Skin epidermis (tissue), 12 donors: Measurements from ENCODE around the gene CRK.
"Not testable (repeated sequence)": the region's sequence is repeated elsewhere in the genome, so short reads cannot be mapped to it uniquely, and the experiment has no call there.

Source experiments
- H3K27ac ChIP-seq, 21 experiments: fragments of 200-600 bp; sonication (generic) in 11 of 21; one replicate each; pipeline ENCODE4 v1.5.0; 2020; ENCODE audit warnings: mild to moderate bottlenecking in 3 of 21, inconsistent platforms in 2 of 21, moderate library complexity in 2 of 21
- H3K4me3 ChIP-seq, 7 experiments: fragments of 200-600 bp; sonication (generic) in 2 of 7; one replicate each; pipeline ENCODE4 v1.5.0; 2020; ENCODE audit warnings: inconsistent platforms in 2 of 7, mild to moderate bottlenecking in 2 of 7, moderate library complexity in 1 of 7

The CRK gene

GRCh38 chr17:1399679-1400512 lies 56.1 kb downstream of the CRK start, which contains the start of gene YWHAE:
TSS of gene YWHAE (minus strand) at chr17:1400222. CDS start at chr17:1400110, 112 bp downstream.
- peak within 1 kb of the TSS; percentile 79 to 98 (median 93) for H3K4me3 ChIP-seq
- peak within 1 kb of the TSS; percentile 87 to 100 (median 98) for H3K27ac ChIP-seq

- Histone ChIP-seq H3K4me3 (peak overlapping the region; percentile 79 to 98 (median 93)), H3K27ac (peak overlapping the region; percentile 87 to 100 (median 98))
These were observed 56.9 kb downstream of the CRK start for GRCh38 chr17:1398931-1399678.

GRCh38 chr17:1398028-1398427 lies 58.0 kb downstream of the CRK start:
- peak overlapping the region in 13 of 21 experiments; percentile 58 to 100 (median 99) for H3K27ac ChIP-seq
- peak overlapping the region in 6 of 7 experiments; percentile 79 to 98 (median 92) for H3K4me3 ChIP-seq

GRCh38 chr17:1395876-1396665 lies 60.0 kb downstream of the CRK start:
- not testable (repeated sequence) for H3K4me3 ChIP-seq, H3K27ac ChIP-seq

DNA sequence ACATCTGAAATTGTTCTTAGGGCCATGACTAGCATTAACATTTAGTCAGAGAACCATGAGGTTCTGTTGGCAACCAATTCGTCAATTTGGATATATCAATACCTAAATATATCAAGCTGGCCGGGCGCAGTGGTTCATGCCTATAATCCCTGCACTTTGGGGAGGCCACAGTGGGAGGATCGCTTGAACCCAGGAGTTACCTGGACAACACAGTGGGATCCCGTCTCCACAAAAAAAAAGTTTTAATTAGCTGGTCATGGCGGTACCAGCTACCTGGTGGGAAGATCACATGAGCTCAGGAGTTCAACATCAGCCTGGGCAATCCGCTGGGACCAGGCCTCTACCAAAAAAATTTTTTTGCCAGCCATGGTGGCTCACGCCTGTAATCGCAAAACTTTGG lies 64.5 kb downstream of the CRK start:
- H3K4me3 ChIP-seq, result no peak overlapping the region
- H3K27ac ChIP-seq, result peak overlapping the region in 2 of 21 experiments; percentile 14 to 27

DNA sequence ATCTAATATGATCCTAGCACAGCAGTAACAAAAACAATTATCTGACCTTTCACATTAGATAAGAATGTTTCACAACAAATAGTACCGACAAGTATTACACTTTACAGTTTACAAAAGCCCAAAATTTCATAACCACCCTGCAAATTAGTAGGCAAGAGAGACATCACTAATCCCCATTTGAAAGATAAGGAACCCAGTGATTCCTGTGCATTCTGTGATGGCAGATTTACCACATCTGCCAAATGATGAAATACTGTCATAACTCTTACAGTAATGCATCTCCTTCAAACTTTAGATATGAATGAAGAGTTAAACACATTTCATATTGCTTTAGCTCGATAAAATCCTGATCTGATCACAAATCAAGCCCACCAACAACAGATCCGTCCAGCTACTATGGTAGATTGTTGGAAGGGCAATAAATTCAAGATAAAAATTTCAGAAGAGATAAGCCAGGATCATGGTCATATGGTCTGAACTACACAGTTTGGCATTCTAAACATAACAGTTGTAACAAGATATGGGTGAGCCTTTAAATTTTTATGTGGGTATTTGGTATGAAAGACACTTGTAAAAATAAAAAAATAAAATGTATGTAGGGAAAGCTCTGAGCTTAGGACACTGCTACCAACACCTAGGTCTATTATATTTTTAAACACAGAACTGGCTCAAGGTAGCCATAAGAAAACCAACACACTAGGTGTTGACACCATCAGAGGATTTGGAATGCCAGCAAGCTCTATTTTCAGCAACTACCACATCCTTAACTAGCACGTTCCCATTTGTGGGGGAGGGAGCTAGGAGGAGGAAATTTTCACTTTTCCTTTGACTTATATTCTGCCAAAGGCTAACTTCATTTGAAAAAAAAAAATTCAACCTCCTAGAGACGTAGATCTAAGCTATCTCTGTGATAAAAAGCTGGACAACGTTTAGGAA lies 65.3 kb downstream of the CRK start:
- Histone ChIP-seq H3K4me3 (no peak overlapping the region), H3K27ac (peak overlapping the region in 2 of 21 experiments; percentile 8 to 14)

GRCh38 chr17:1387490-1388227 lies 68.4 kb downstream of the CRK start:
- H3K27ac ChIP-seq, result peak overlapping the region in 1 of 21 experiments; percentile 3
- H3K4me3 ChIP-seq, result not testable (repeated sequence)

DNA sequence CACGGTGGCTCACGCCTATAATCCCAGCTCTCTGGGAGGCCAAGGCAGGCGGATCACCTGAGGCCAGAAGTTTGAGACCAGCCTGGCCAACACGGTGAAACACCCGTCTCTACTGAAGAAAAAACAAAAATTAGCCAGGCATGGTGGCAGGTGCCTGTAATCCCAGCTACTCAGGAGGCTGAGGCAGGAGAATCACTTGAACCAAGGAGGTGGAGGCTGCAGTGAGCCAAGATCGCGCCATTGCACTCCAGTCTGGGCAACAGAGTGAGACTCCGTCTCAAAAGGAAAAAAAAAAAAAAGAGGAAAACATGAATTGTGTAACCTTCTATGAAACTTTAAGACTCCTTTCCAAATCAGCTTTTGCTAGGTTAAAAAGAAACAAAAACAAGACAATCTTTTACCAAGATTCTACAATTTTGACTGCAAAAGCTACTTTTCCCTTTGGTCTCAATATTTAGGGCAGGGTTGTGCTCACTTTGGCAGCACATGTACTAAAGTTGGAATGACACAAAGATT lies 69.3 kb downstream of the CRK start:
- H3K27ac ChIP-seq, H3K4me3 ChIP-seq: not testable (repeated sequence)

DNA sequence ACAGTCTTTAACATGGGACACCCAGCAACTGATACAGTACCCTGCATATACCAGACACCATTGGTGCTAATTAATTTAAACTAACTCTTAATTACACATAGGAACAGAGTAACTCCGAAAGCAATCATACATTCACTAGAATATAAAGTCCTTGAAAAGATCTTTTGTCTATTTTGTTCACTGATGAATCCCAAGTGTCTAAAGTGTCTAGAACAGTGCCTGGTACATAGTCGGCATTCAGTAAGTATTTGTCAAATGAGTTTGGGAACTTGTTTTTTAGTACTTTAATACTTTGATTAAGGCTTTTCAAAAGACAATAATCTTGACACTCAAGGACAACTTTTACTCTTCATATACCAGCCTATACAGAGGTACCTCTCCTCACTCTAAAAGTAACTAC lies 69.8 kb downstream of the CRK start:
- Histone ChIP-seq H3K27ac (no peak overlapping the region), H3K4me3 (no peak overlapping the region)

GRCh38 chr17:1385861-1386260 lies 70.2 kb downstream of the CRK start:
- no peak overlapping the region for H3K27ac ChIP-seq
- no peak overlapping the region for H3K4me3 ChIP-seq

GRCh38 chr17:1384905-1385435 lies 71.1 kb downstream of the CRK start:
- Histone ChIP-seq H3K4me3 (no peak overlapping the region), H3K27ac (no peak overlapping the region)

- Histone ChIP-seq H3K27ac (peak overlapping the region in 1 of 21 experiments; percentile 22), H3K4me3 (no peak overlapping the region)
These were observed 76.1 kb downstream of the CRK start for GRCh38 chr17:1379930-1380313.

- H3K27ac ChIP-seq, result no peak overlapping the region
- no peak overlapping the region for H3K4me3 ChIP-seq
These were observed 76.7 kb downstream of the CRK start for GRCh38 chr17:1379208-1379929.

DNA sequence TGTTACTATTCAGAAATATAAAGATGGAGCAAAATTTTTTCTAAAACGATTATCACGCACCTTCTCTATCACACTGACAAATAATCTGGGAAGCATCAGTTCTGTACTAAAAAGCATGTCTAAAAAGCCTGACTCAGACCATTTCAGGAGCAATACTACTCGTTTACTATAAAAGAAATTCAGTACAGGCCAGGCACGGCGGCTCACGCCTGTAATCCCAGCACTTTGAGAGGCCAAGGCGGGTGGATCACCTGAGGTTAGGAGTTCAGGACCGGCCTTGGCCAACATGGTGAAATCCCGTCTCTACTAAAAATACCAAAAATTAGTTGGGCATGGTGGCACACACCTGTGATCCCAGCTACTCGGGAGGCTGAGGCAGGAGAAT lies 77.6 kb downstream of the CRK start:
- H3K27ac ChIP-seq, result not testable (repeated sequence)

GRCh38 chr17:1377334-1377733 lies 78.7 kb downstream of the CRK start:
- H3K4me3 ChIP-seq, result no peak overlapping the region
- peak overlapping the region in 3 of 21 experiments; percentile 1 to 32 (median 16) for H3K27ac ChIP-seq

More for the DNA sequence above, 77.6 kb downstream of the CRK start:
- H3K4me3 ChIP-seq, result not testable (repeated sequence)

DNA sequence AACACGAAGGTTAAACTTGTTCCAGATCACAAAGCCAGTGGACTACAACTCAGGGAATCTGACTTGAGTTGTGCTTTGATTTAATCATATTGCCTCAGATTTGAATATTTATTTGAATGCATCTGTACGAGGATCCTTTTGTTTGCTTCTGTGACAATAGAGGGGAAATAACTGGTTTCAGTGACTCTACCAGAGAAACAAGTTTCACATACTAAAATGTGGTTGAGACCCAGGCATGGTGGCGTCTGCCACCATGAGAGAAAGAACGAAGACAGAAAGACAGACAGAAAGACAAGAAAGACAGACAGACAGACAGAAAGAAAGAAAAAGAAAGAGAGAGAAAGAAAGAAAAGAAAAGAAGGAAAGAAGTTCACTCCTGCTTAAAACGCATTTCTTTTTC lies 80.0 kb downstream of the CRK start:
- H3K4me3 ChIP-seq, result no peak overlapping the region
- H3K27ac ChIP-seq, result no peak overlapping the region

- Histone ChIP-seq H3K27ac (no peak overlapping the region), H3K4me3 (no peak overlapping the region)
These were observed 80.4 kb downstream of the CRK start for GRCh38 chr17:1375615-1376014.
